ENCODE data around the gene RAF1.
"Not testable (repeated sequence)": the region's sequence is repeated elsewhere in the genome, so short reads cannot be mapped to it uniquely, and the experiment has no call there.

- not testable (repeated sequence) for TF ChIP-seq CTCF (IDR thresholded peaks at IDR 0.05 in 4 of 5, conservative IDR thresholded peaks at IDR 0.05 in 1 of 5); POLR2A (IDR thresholded peaks at IDR 0.05)
These were observed 23.1 kb downstream of the RAF1 start for GRCh38 chr3:12640853-12641252.
